H9 (cell line): ENCODE results near the gene VWA5B1. TPM values are rescaled to one million over a fixed set of nuclear protein-coding genes. Genes with fewer than 3 reads are reported as not detected.

Source experiments
- DNase-seq: peaks from one replicate; pipeline ENCODE4 v3.0.0-alpha.2; 2017
- H2AFZ ChIP-seq: one replicate; pipeline ENCODE4 v1.6.1; 2013; ENCODE audit warnings: mild to moderate bottlenecking, low read length, control low read depth, moderate library complexity
- H2AK5ac ChIP-seq: 2 replicates; pipeline ENCODE4 v1.6.1; 2013; ENCODE audit warnings: low read length, control low read depth, mixed read lengths; ENCODE audit not compliant: insufficient read length
- H2BK120ac ChIP-seq: one replicate; pipeline ENCODE4 v1.6.1; 2013; ENCODE audit warnings: low read depth, mild to moderate bottlenecking, low read length, control low read depth, inconsistent platforms; ENCODE audit not compliant: poor library complexity, severe bottlenecking
- H2BK12ac ChIP-seq: 2 replicates; pipeline ENCODE4 v1.6.1; 2013; ENCODE audit warnings: low read length, control low read depth, mixed read lengths, low read depth; ENCODE audit not compliant: insufficient read length
- H2BK15ac ChIP-seq: 2 replicates; pipeline ENCODE4 v1.6.1; 2013; ENCODE audit warnings: low read depth, low read length, control low read depth
- H2BK20ac ChIP-seq: one replicate; pipeline ENCODE4 v1.6.1; 2013; ENCODE audit warnings: low read depth, mild to moderate bottlenecking, low read length, control low read depth, inconsistent platforms; ENCODE audit not compliant: poor library complexity, severe bottlenecking
- H2BK5ac ChIP-seq: 2 replicates; pipeline ENCODE4 v1.6.1; 2013; ENCODE audit warnings: low read length, control low read depth, mixed read lengths; ENCODE audit not compliant: insufficient read length
- H3K14ac ChIP-seq: 2 replicates; pipeline ENCODE4 v1.6.1; 2013; ENCODE audit warnings: low read length, control low read depth; ENCODE audit not compliant: insufficient read depth
- H3K18ac ChIP-seq: 2 replicates; pipeline ENCODE4 v1.6.1; 2013; ENCODE audit warnings: low read depth, mild to moderate bottlenecking, mixed read lengths, low read length, control low read depth; ENCODE audit not compliant: insufficient read length
- H3K23ac ChIP-seq: 2 replicates; pipeline ENCODE4 v1.6.1; 2013; ENCODE audit warnings: low read length, control low read depth, mixed read lengths, low read depth; ENCODE audit not compliant: insufficient read length
- H3K23me2 ChIP-seq: 2 replicates; pipeline ENCODE4 v1.6.1; 2013; ENCODE audit warnings: low read depth, mild to moderate bottlenecking, mixed read lengths, low read length, control low read depth; ENCODE audit not compliant: insufficient read length, poor library complexity, severe bottlenecking
- H3K27ac ChIP-seq: 2 replicates; pipeline ENCODE4 v1.5.1; 2013; ENCODE audit warnings: low read length, control low read depth, mixed read lengths, low read depth; ENCODE audit not compliant: insufficient read length
- H3K27me3 ChIP-seq: 2 replicates; pipeline ENCODE4 v1.6.1; 2013; ENCODE audit warnings: low read length, control low read depth, inconsistent platforms; ENCODE audit not compliant: insufficient read depth
- H3K4ac ChIP-seq: 2 replicates; pipeline ENCODE4 v1.6.1; 2013; ENCODE audit warnings: low read depth, mild to moderate bottlenecking, control low read depth, inconsistent platforms, low read length, moderate library complexity
- H3K4me1 ChIP-seq: 2 replicates; pipeline ENCODE4 v1.6.1; 2013; ENCODE audit warnings: low read length, control low read depth, inconsistent platforms; ENCODE audit not compliant: insufficient read depth
- H3K4me2 ChIP-seq: 2 replicates; pipeline ENCODE4 v1.6.1; 2013; ENCODE audit warnings: low read length, control low read depth, mixed read lengths; ENCODE audit not compliant: insufficient read length, insufficient read depth
- H3K56ac ChIP-seq: 2 replicates; pipeline ENCODE4 v1.6.1; 2013; ENCODE audit warnings: low read depth, mild to moderate bottlenecking, mixed read lengths, low read length, control low read depth; ENCODE audit not compliant: insufficient read length
- H3K79me1 ChIP-seq: 2 replicates; pipeline ENCODE4 v1.6.1; 2013; ENCODE audit warnings: low read depth, mild to moderate bottlenecking, moderate library complexity, low read length, control low read depth, inconsistent platforms; ENCODE audit not compliant: insufficient read depth, poor library complexity, severe bottlenecking
- H3K79me2 ChIP-seq: 2 replicates; pipeline ENCODE4 v1.6.1; 2013; ENCODE audit warnings: low read length, control low read depth, inconsistent platforms; ENCODE audit not compliant: insufficient read depth
- H3K9ac ChIP-seq: 2 replicates; pipeline ENCODE4 v1.6.1; 2013; ENCODE audit warnings: low read length, control low read depth, mixed read lengths; ENCODE audit not compliant: insufficient read length; ENCODE audit errors: extremely low read depth
- H3K9me3 ChIP-seq: one replicate; pipeline ENCODE4 v1.6.1; 2013; ENCODE audit warnings: low read depth, low read length, inconsistent platforms; ENCODE audit not compliant: control insufficient read depth
- H3T11ph ChIP-seq: one replicate; pipeline ENCODE4 v1.6.1; 2013; ENCODE audit warnings: mild to moderate bottlenecking, low read length, control low read depth, inconsistent platforms
- H4K20me1 ChIP-seq: one replicate; pipeline ENCODE4 v1.6.1; 2013; ENCODE audit not compliant: control insufficient read depth, insufficient read length, insufficient read depth
- H4K5ac ChIP-seq: 2 replicates; pipeline ENCODE4 v1.6.1; 2013; ENCODE audit warnings: low read depth, mild to moderate bottlenecking, mixed read lengths, low read length, control low read depth; ENCODE audit not compliant: insufficient read length
- H4K8ac ChIP-seq: replicated peaks from 2 replicates; pipeline ENCODE4 v1.6.1; 2013; ENCODE audit warnings: low read length, control low read depth, mixed read lengths, low read depth; ENCODE audit not compliant: insufficient read length
- H4K91ac ChIP-seq: 2 replicates; pipeline ENCODE4 v1.6.1; 2013; ENCODE audit warnings: low read depth, mild to moderate bottlenecking, moderate library complexity, mixed read lengths, low read length, control low read depth; ENCODE audit not compliant: insufficient read length
- H3K27ac Mint-ChIP-seq, 3 experiments: 2 replicates in 2 of 3; 3 replicates in 1 of 3; pipeline ENCODE4 v1.8.0; 2020 to 2021; ENCODE audit warnings: mixed read lengths in 3 of 3, mild to moderate bottlenecking in 1 of 3, moderate library complexity in 1 of 3
- H3K27me3 Mint-ChIP-seq: 2 replicates; pipeline ENCODE4 v1.8.0; 2021; ENCODE audit warnings: low read depth, mild to moderate bottlenecking, moderate library complexity, mixed read lengths
- H3K36me3 Mint-ChIP-seq, 3 experiments: 2 replicates in 2 of 3; 3 replicates in 1 of 3; pipeline ENCODE4 v1.8.0; 2020 to 2021; ENCODE audit warnings: low read depth in 3 of 3, mixed read lengths in 3 of 3; ENCODE audit not compliant: insufficient read depth in 1 of 3
- H3K4me1 Mint-ChIP-seq, 2 experiments: 2 replicates each; pipeline ENCODE4 v1.8.0; 2020; ENCODE audit warnings: mixed read lengths in 2 of 2
- H3K4me3 Mint-ChIP-seq, 2 experiments: 2 replicates in 1 of 2; 3 replicates in 1 of 2; pipeline ENCODE4 v1.8.0; 2020 to 2021; ENCODE audit warnings: mild to moderate bottlenecking in 2 of 2, mixed read lengths in 2 of 2, moderate library complexity in 1 of 2
- H3K9me3 Mint-ChIP-seq, 2 experiments: 2 replicates in 1 of 2; 3 replicates in 1 of 2; pipeline ENCODE4 v1.8.0; 2020; ENCODE audit warnings: mild to moderate bottlenecking in 2 of 2, mixed read lengths in 2 of 2, moderate library complexity in 1 of 2
- WGBS: extraction: QIAGEN DNeasy Blood & Tissue Kit; methylation state at CpG from one replicate; pipeline ENCODE4 v1.1.7; 2013; ENCODE audit warnings: missing lambda C conversion rate, low lambda C conversion rate, mixed read lengths; ENCODE audit not compliant: insufficient read length; ENCODE audit errors: extremely low coverage; 5-methylcytosine and 5-hydroxymethylcytosine counted together
- total RNA-seq: library from RNA; stranded (reverse); gene quantifications from 2 replicates; pipeline ENCODE4 v1.2.1, GENCODE V29; 2021
- TF ChIP-seq, protein P1 (sequence below): fragments of 200-600 bp; sonication (generic); conservative IDR thresholded peaks from 3 replicates; pipeline ENCODE4 v1.8.0; 2021; ENCODE audit warnings: antibody characterized with exemption, mild to moderate bottlenecking

Gene VWA5B1
- total RNA-seq, 1 experiment from 2014 or later: not detected

GRCh38 chr1:20312818-20313217 lies 22.1 kb downstream of the VWA5B1 start:
- no peaks in the 10 kb centered on the region for H3K79me1 ChIP-seq
- H3K4me2 ChIP-seq: no peak overlapping the region
- no peak overlapping the region for H3K4ac ChIP-seq
- H3T11ph ChIP-seq: no peak overlapping the region
- H3K23me2 ChIP-seq: no peaks in the 10 kb centered on the region
- H3K23ac ChIP-seq: no peak overlapping the region
- H3K18ac ChIP-seq: no peak overlapping the region
- no peak overlapping the region for H3K27ac ChIP-seq
- peaks cover 21% of the 10 kb centered on the region for H3K27me3 Mint-ChIP-seq
- H2AFZ ChIP-seq: no peak overlapping the region
- no peak overlapping the region for H2AK5ac ChIP-seq
- 0 out of 2 replicates have a peak, but pooled peaks cover 3% of the 10 kb centered on the region for H3K27me3 ChIP-seq
- no peaks in the 10 kb centered on the region for H3K9me3 ChIP-seq
- no peak overlapping the region; the same call in 1 of the 2 replicates for H3K14ac ChIP-seq
- peaks cover 0 to 3% of the 10 kb centered on the region in 2 experiments; a peak in 1 of 5 replicates for H3K9me3 Mint-ChIP-seq
- no peaks in the 10 kb centered on the region for H3K4me1 Mint-ChIP-seq
- H2BK12ac ChIP-seq: no peak overlapping the region
- WGBS: no CpG with 5 or more reads among the region's 12 CpGs
- H2BK15ac ChIP-seq: no peak overlapping the region
- TF ChIP-seq, protein P1, sequence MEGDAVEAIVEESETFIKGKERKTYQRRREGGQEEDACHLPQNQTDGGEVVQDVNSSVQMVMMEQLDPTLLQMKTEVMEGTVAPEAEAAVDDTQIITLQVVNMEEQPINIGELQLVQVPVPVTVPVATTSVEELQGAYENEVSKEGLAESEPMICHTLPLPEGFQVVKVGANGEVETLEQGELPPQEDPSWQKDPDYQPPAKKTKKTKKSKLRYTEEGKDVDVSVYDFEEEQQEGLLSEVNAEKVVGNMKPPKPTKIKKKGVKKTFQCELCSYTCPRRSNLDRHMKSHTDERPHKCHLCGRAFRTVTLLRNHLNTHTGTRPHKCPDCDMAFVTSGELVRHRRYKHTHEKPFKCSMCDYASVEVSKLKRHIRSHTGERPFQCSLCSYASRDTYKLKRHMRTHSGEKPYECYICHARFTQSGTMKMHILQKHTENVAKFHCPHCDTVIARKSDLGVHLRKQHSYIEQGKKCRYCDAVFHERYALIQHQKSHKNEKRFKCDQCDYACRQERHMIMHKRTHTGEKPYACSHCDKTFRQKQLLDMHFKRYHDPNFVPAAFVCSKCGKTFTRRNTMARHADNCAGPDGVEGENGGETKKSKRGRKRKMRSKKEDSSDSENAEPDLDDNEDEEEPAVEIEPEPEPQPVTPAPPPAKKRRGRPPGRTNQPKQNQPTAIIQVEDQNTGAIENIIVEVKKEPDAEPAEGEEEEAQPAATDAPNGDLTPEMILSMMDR: no peak
- H3K27ac Mint-ChIP-seq: no peak overlapping the region
- no peak overlapping the region for H3K56ac ChIP-seq
- H3K9ac ChIP-seq: no peak overlapping the region
- H3K4me1 ChIP-seq: no peaks in the 10 kb centered on the region
- no peaks in the 10 kb centered on the region for H3K79me2 ChIP-seq
- H4K20me1 ChIP-seq: no peaks in the 10 kb centered on the region
- no peak overlapping the region for H2BK20ac ChIP-seq
- H4K5ac ChIP-seq: no peak overlapping the region
- no peaks in the 10 kb centered on the region; a peak in 1 of 7 replicates for H3K36me3 Mint-ChIP-seq
- H4K8ac ChIP-seq: no peak overlapping the region
- H3K4me3 Mint-ChIP-seq: no peak overlapping the region
- H4K91ac ChIP-seq: no peak overlapping the region
- DNase-seq: no peak
- H2BK120ac ChIP-seq: no peak overlapping the region
- H2BK5ac ChIP-seq: no peak overlapping the region
